Kidney tubule cell (primary cell): ENCODE measurements around the gene LDLRAD4.
"Not testable (repeated sequence)": the region's sequence is repeated elsewhere in the genome, so short reads cannot be mapped to it uniquely, and the experiment has no call there.

ENCODE experiments used
- DNase-seq: peaks from one replicate; pipeline ENCODE4 v3.0.0-alpha.2; 2018; ENCODE audit warnings: low spot score

The LDLRAD4 gene

GRCh38 chr18:13597068-13597467 lies 378.5 kb downstream of the LDLRAD4 start:
- no peak for DNase-seq

GRCh38 chr18:13598591-13598990 lies 380.0 kb downstream of the LDLRAD4 start:
- no peak for DNase-seq

GRCh38 chr18:13599031-13599430 lies 380.5 kb downstream of the LDLRAD4 start:
- DNase-seq: no peak

DNA sequence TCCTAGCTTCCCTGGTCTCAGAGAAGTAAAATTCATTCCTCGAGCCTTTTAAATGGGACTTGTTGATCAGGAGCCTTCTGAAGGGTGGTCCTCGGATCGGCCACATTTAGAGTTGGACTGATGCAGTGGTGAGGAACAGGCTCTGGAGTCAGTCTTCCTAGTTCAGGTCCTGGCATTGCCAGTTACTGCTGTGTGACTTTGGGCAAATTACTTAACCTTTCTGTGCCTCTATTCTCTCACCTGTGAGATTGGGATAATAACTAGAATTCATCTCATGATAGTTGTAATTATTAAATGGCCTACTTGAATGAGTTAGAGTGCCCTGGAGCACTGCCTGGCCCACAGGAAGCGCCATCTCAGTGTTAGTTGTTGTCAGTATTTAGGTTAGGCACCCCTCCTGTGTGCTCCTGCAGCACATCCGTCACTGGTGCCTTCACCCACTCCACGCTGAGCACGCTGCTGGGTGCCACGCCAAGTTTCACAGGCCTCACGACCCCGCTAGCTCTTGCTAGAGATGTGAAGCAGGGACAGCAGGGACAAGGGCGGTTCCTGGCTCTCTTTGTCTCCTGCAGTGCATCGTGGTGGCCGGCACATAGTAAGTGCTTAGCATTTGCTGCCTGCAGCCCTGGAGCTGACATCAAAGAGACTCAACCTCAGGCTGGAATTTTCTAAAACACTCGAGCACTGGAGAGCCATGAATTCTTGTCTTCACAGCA lies 384.9 kb downstream of the LDLRAD4 start:
- no peak for DNase-seq

DNA sequence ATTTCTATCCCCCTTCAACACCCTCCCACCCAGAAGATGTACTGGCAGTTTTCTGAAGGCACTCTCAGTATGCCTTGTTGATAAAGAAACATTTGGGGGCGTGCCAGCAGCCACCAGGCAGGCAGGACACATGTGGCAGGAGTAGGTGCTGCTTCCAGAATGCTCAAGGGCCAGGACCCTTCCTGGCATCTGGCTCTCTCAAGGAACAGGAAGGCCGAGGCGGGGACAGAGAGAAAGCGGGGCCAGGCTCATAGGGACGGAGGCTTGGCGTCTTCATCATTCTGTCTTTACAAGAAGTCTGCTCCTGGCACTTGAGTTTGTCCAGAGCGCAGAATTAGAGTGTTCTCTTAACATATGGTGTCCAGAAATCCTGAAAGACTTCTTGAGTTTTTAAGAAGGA lies 386.2 kb downstream of the LDLRAD4 start:
- no peak for DNase-seq

GRCh38 chr18:13605477-13605876 lies 386.9 kb downstream of the LDLRAD4 start:
- no peak for DNase-seq

DNA sequence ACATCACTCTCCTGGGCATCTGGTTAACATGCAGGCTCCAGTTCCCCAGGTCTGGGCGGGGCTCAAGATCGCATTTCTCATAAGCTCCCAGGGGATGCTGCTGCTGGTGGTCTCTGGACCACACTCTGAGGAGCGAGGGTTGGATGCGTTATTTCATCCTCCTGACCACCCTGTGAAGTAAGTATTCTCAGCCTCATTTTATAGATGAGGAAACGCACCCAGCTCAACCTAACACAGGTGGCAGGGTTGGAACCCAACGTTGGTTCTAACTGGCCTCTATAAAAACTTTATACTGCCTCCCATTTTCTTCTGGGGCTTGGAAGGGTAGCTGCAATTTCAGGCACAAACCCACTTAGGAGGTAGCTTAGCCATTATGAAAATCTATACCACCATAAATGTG lies 387.3 kb downstream of the LDLRAD4 start:
- DNase-seq: no peak

GRCh38 chr18:13606604-13607254 lies 388.2 kb downstream of the LDLRAD4 start:
- DNase-seq: no peak

DNA sequence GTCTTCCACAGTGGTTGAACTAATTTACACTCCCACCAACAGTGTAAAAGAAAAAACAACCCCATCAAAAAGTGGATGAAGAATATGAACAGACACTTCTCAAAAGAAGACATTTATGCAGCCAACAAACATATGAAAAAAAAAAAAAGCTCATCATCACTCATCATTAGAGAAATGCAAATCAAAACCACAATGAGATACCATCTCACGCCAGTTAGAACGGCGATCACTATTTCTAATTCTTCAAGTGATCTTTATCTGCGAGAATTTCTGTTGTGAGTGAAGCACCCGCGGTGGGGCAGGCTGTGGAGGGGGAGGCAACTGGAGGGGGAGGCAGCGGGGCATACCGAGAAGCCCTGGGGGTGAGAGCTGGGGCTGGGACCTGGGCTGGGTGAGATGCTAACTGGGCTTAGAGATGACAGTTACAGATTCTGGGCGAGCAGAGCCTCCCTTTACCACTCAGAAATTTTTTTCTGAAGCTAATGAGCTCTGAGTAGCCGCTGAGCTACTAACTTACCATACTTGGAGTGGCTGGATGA lies 389.5 kb downstream of the LDLRAD4 start:
- not testable (repeated sequence) for DNase-seq

GRCh38 chr18:13608791-13609532 lies 390.4 kb downstream of the LDLRAD4 start:
- peak; percentile 18 for DNase-seq

DNA sequence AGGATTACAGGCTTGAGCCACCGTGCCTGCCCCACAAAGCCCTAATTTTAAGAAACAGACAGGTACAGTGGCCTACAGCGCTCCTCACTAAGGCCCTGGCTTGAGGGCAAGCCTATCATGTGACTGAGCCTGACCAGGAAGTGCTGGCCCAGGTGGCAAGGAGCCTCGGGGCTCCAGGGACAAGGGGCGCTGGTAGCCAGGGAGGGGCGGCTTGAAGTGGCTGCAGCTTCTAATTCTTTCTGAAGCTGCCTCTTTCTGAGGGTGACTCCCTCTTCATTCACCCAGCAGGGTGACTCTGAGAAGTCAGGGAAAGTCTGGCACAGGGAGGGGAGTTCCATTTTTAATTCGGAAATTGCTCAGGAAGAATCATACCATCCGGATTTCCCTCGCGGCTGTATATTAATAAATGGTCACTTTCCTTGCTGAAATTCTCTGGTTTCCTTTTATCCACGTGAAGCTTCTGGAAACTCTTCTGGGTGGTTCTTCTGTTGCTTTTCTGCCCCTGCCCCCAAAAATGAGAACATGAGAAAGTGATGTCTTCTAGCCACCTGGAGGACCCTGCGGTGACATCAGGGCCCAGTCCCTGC lies 392.1 kb downstream of the LDLRAD4 start:
- DNase-seq: no peak

GRCh38 chr18:13611142-13611600 lies 392.6 kb downstream of the LDLRAD4 start:
- DNase-seq: peak; percentile 30

- peak; percentile 29 for DNase-seq
These were observed 393.1 kb downstream of the LDLRAD4 start for GRCh38 chr18:13611601-13612195.

DNA sequence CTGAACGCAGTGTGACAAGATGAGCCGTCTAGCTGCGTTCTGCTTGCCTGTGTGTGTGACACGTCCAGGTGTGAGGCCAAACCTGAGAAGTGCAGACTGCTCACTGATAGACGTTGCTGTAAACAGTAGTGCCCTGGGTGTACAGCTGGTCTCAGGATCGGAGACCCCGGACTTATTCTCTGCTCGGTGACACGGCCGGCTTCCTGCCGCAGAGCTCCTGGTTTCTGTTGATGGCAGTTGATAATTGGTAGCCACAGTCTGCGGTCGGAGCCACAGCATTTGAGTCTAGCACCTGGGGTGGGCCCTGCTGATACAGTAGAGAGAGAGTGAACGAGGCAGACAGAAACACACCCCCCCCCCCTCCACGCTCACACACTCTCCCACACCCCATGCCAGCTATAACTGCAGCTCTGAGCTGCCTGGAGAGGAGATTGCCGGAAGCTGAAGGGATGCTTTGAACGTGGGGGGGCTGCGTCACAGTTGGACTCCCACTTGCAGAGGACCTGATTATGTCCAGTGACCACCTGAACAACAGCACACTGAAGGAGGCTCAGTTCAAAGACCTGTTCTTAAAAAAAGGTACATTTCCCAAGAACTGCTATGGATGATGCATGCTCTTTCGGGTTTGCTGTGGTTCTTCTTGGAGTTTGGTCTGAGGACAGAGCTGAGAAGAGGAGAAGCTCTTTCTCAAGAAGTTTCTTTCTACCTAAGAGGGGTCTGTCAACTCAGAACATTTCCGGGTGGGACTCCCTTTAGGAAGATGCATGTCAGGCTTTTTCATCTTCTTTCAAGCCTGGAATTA lies 393.8 kb downstream of the LDLRAD4 start:
- DNase-seq: no peak

GRCh38 chr18:13613099-13613498 lies 394.5 kb downstream of the LDLRAD4 start:
- no peak for DNase-seq

GRCh38 chr18:13613591-13614501 lies 395.3 kb downstream of the LDLRAD4 start:
- no peak for DNase-seq

DNA sequence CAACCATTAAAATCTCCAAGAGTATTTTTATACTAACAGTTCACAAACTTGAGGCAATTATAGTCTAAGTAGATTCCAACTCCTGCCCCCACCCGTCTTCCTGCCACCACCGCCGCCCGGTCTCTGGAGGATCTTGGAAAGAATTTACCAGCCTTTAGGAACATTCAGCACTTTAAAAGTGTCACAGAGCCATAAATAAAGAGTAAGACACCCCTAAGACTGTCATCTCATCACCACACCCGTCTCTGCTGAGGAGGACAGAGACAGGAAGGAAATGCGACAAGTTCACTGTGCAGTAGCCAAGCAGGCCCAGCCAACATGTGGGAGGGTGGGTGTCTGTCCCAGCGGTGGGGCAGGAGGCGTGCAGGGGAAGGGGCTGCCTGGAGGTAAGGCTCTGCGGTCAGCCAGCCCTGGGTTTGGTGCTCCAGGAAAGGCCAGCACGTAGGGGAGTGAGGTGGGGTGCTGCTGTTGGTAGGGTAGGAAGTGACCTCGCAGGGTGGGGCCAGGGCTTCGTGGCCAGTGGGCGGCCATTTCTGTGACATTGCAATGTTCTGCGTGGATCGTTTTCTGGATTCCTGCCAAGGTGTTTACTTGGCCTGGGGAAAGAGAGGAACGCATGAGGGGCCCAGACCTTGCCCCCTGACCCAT lies 396.2 kb downstream of the LDLRAD4 start:
- DNase-seq: no peak

GRCh38 chr18:13615432-13615861 lies 396.9 kb downstream of the LDLRAD4 start:
- DNase-seq: no peak

- DNase-seq: no peak
These were observed 397.5 kb downstream of the LDLRAD4 start for GRCh38 chr18:13616041-13616440.
